ENCODE data around the gene MLEC. TPM values are rescaled to one million over a fixed set of nuclear protein-coding genes. Genes with fewer than 3 reads are reported as not detected.

The MLEC gene
- total and polyA plus RNA-seq, 2 experiments from 2014 or later = 79.4 to 119 TPM

- whole genome bisulfite sequencing, 2 experiments (ENCODE audit: low coverage in 1 of 2, low lambda C conversion rate in 2 of 2, missing lambda C conversion rate in 2 of 2) = 13 to 19% methylated on average over 32 to 33 of the region's 33 CpGs
- H3F3A ChIP-seq (ENCODE audit: insufficient read depth) = no peaks in the 10 kb centered on the region
- no peak overlapping the region for H3K27ac ChIP-seq
- 0 out of 2 replicates have a peak, but pooled peaks cover 4% of the 10 kb centered on the region for H3K4me1 ChIP-seq (ENCODE audit: insufficient read depth)
- in situ Hi-C loops (cut with MboI) = no loop called here
- H3K4me2 ChIP-seq (ENCODE audit: unreplicated experiment) = peak overlapping the region; percentile 90
- DNase-seq = peak; percentile 33
- H3K9me3 ChIP-seq (ENCODE audit: low read depth) = no peaks in the 10 kb centered on the region
- 0 out of 2 replicates have a peak overlapping the region, but pooled peaks have one; percentile 73 for H3K9ac ChIP-seq
- peak overlapping the region; percentile 94 for H2AFZ ChIP-seq
- no peak for TF ChIP-seq EZH2phosphoT487 (IDR thresholded peaks at IDR 0.05; ENCODE audit: insufficient read depth, low read depth)
- no peaks in the 10 kb centered on the region for H4K20me1 ChIP-seq (ENCODE audit: insufficient read depth)
- H3K9me2 ChIP-seq (ENCODE audit: insufficient read depth) = no peaks in the 10 kb centered on the region
- H3K36me3 ChIP-seq (ENCODE audit: low read depth) = no peaks in the 10 kb centered on the region
- peaks cover 49% of the 10 kb centered on the region for H3K27me3 ChIP-seq (replicated peaks; ENCODE audit: insufficient read depth)
- H3K4me3 ChIP-seq = peak overlapping the region; percentile 76
- no peaks in the 10 kb centered on the region for H3K79me2 ChIP-seq (ENCODE audit: insufficient read depth)
Observed at GRCh38 chr12:120649442-120650232, 37.3 kb upstream of the MLEC start.

DNA sequence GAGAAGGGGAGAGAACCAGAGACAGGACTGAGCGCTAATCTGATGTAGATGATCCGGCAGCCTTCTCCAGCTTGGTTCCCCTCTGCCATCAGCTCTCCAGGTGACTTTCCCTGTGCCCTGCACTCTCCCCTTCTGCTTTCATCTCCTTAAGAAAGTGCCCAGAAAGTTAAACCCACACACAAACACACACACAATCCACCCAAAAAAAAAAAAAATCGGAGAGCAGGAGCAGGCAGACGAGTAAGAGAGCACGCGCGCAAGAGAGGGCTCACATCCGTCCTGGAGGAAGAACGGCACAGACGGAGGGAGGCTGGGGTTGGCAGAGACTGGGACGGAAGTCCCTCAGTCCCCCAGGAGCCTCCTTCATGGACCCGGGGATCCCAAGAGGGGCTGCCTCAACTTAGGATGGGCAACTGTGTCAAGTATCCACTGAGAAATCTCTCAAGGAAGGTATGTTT lies 36.7 kb upstream of the MLEC start:
- H3K4me1 ChIP-seq (ENCODE audit: insufficient read depth) = 0 out of 2 replicates have a peak, but pooled peaks cover 4% of the 10 kb centered on the region
- in situ Hi-C loops (cut with MboI) = no loop called here
- DNase-seq = no peak
- H3K4me2 ChIP-seq (ENCODE audit: unreplicated experiment) = no peak overlapping the region
- no peak overlapping the region for H2AFZ ChIP-seq
- no peaks in the 10 kb centered on the region for H3K9me2 ChIP-seq (ENCODE audit: insufficient read depth)
- H3K9ac ChIP-seq = no peak overlapping the region
- no peaks in the 10 kb centered on the region for H3K9me3 ChIP-seq (ENCODE audit: low read depth)
- TF ChIP-seq EZH2phosphoT487 (IDR thresholded peaks at IDR 0.05; ENCODE audit: insufficient read depth, low read depth) = no peak
- no peak for TF ChIP-seq EZH2 (IDR thresholded peaks at IDR 0.05; ENCODE audit: insufficient read depth, poor library complexity, severe bottlenecking)
- no peaks in the 10 kb centered on the region for H4K20me1 ChIP-seq (ENCODE audit: insufficient read depth)
- peaks cover 42% of the 10 kb centered on the region for H3K27me3 ChIP-seq (replicated peaks; ENCODE audit: insufficient read depth)
- H3K79me2 ChIP-seq (ENCODE audit: insufficient read depth) = no peaks in the 10 kb centered on the region
- no peaks in the 10 kb centered on the region for H3K36me3 ChIP-seq (ENCODE audit: low read depth)
- no peak overlapping the region for H3K4me3 ChIP-seq
- no peaks in the 10 kb centered on the region for H3F3A ChIP-seq (ENCODE audit: insufficient read depth)
- H3K27ac ChIP-seq = no peak overlapping the region
- WGBS, 2 experiments (ENCODE audit: low coverage in 1 of 2, low lambda C conversion rate in 2 of 2, missing lambda C conversion rate in 2 of 2) = 71 to 79% methylated on average over 12 of the region's 12 CpGs

- Histone ChIP-seq H3K4me3 (no peak overlapping the region), H4K20me1 (ENCODE audit: insufficient read depth) (no peaks in the 10 kb centered on the region), H3K27ac (no peak overlapping the region), H3K9ac (no peak overlapping the region), H3K27me3 (replicated peaks; ENCODE audit: insufficient read depth) (peaks cover 31% of the 10 kb centered on the region), H3K36me3 (ENCODE audit: low read depth) (no peaks in the 10 kb centered on the region), H3K4me1 (ENCODE audit: insufficient read depth) (0 out of 2 replicates have a peak, but pooled peaks cover 4% of the 10 kb centered on the region), H3K4me2 (ENCODE audit: unreplicated experiment) (no peak overlapping the region), H3K9me2 (ENCODE audit: insufficient read depth) (no peaks in the 10 kb centered on the region), H3F3A (ENCODE audit: insufficient read depth) (no peaks in the 10 kb centered on the region), H3K79me2 (ENCODE audit: insufficient read depth) (no peaks in the 10 kb centered on the region), H2AFZ (no peak overlapping the region), H3K9me3 (ENCODE audit: low read depth) (no peaks in the 10 kb centered on the region)
- WGBS, 2 experiments (ENCODE audit: low coverage in 1 of 2, low lambda C conversion rate in 2 of 2, missing lambda C conversion rate in 2 of 2) = 74 to 77% methylated on average over 5 of the region's 5 CpGs
- DNase-seq = peak; percentile 40
- no peak for TF ChIP-seq EZH2phosphoT487 (IDR thresholded peaks at IDR 0.05; ENCODE audit: insufficient read depth, low read depth)
- TF ChIP-seq EZH2 (IDR thresholded peaks at IDR 0.05; ENCODE audit: insufficient read depth, poor library complexity, severe bottlenecking) = no peak
- in situ Hi-C loops (cut with MboI) = no loop called here
Observed at GRCh38 chr12:120651821-120652220, 35.1 kb upstream of the MLEC start.

DNA sequence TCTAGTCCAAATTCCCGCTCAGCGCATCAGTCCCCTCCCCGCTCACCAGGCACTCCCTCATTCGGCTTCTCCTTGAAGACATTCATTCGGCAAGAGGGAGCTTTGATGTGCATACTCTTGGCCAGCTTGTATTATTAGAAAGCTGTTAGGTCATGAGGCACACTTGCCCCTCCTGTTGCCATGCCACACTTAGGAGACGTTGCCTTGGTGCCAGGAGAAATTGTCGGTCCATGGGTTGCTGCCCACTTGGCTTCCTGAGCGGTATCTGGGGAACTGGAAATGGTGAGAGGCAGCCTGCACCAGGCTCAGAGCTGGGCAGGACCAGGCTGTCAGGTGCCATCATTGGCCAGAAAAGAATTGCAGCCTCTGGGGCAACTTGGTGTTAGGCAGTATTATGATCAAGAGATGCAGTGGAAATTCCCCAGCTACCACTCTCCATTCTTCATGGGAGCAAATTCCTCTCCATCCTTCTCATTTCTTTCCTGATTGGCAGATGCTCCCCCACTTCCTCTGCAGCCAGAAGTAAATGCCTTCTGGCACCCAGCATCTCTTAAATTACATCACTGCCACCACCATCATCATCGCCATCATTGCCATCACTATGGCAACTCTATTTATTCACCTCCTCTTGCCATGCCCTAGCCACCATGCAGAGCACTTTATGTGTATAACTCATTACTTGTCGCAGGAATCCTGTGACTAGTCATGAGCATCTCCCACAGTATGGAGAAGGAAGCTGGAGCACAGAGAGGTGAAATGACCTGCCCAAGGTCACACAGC lies 34.1 kb upstream of the MLEC start:
- 18 to 24% methylated on average over 10 of the region's 10 CpGs for WGBS, 2 experiments (ENCODE audit: low coverage in 1 of 2, low lambda C conversion rate in 2 of 2, missing lambda C conversion rate in 2 of 2)
- no peak overlapping the region for H3K4me3 ChIP-seq
- DNase-seq = no peak
- no peak overlapping the region for H3K27ac ChIP-seq
- H3K9me2 ChIP-seq (ENCODE audit: insufficient read depth) = no peaks in the 10 kb centered on the region
- H4K20me1 ChIP-seq (ENCODE audit: insufficient read depth) = no peaks in the 10 kb centered on the region
- 0 out of 2 replicates have a peak, but pooled peaks cover 4% of the 10 kb centered on the region for H3K4me1 ChIP-seq (ENCODE audit: insufficient read depth)
- peaks cover 31% of the 10 kb centered on the region for H3K27me3 ChIP-seq (replicated peaks; ENCODE audit: insufficient read depth)
- no peaks in the 10 kb centered on the region for H3K9me3 ChIP-seq (ENCODE audit: low read depth)
- no peak overlapping the region for H2AFZ ChIP-seq
- no peaks in the 10 kb centered on the region for H3K79me2 ChIP-seq (ENCODE audit: insufficient read depth)
- no peaks in the 10 kb centered on the region for H3K36me3 ChIP-seq (ENCODE audit: low read depth)
- in situ Hi-C loops (cut with MboI) = no loop called here
- no peak for TF ChIP-seq EZH2phosphoT487 (IDR thresholded peaks at IDR 0.05; ENCODE audit: insufficient read depth, low read depth)
- TF ChIP-seq EZH2 (IDR thresholded peaks at IDR 0.05; ENCODE audit: insufficient read depth, poor library complexity, severe bottlenecking) = no peak
- no peaks in the 10 kb centered on the region for H3F3A ChIP-seq (ENCODE audit: insufficient read depth)
- H3K4me2 ChIP-seq (ENCODE audit: unreplicated experiment) = no peak overlapping the region
- no peak overlapping the region for H3K9ac ChIP-seq
